Measurements from ENCODE around the gene SAXO1. TPM values are rescaled to one million over a fixed set of nuclear protein-coding genes. Genes with fewer than 3 reads are reported as not detected.

The SAXO1 gene
- total RNA-seq, 1 experiment from 2014 or later, result not detected

DNA sequence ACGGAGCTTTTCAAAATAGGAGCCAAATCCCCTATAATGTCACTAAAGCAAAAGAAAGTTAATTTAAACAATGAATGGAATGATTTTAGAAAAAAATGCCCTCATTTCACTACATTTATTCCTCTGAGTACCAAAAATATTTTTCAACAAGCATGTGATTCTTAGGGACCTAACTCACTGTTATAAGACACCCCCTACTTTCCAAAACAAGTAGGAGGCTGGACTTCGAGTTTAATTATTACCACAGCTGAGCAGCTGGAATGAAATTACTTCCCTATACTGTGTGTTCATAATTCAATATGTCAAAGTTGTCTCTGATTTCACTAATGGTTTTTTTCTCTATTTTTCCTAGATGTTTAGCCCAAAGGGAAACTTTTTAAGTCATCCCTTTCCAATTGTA lies 61.6 kb downstream of the SAXO1 start:
- TF ChIP-seq, protein P1, sequence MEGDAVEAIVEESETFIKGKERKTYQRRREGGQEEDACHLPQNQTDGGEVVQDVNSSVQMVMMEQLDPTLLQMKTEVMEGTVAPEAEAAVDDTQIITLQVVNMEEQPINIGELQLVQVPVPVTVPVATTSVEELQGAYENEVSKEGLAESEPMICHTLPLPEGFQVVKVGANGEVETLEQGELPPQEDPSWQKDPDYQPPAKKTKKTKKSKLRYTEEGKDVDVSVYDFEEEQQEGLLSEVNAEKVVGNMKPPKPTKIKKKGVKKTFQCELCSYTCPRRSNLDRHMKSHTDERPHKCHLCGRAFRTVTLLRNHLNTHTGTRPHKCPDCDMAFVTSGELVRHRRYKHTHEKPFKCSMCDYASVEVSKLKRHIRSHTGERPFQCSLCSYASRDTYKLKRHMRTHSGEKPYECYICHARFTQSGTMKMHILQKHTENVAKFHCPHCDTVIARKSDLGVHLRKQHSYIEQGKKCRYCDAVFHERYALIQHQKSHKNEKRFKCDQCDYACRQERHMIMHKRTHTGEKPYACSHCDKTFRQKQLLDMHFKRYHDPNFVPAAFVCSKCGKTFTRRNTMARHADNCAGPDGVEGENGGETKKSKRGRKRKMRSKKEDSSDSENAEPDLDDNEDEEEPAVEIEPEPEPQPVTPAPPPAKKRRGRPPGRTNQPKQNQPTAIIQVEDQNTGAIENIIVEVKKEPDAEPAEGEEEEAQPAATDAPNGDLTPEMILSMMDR (IDR thresholded peaks at IDR 0.05; ENCODE audit: unreplicated experiment), result no peak
- Mint-ChIP-seq H3K36me3 (ENCODE audit: insufficient read depth, unreplicated experiment) (no peaks in the 10 kb centered on the region), H3K4me3 (ENCODE audit: unreplicated experiment) (no peak overlapping the region), H3K27me3 (ENCODE audit: insufficient read depth, unreplicated experiment) (peaks cover 28% of the 10 kb centered on the region), H3K27ac (ENCODE audit: low read depth, unreplicated experiment) (no peak overlapping the region), H3K4me1 (ENCODE audit: insufficient read depth, unreplicated experiment) (no peaks in the 10 kb centered on the region), H3K9me3 (ENCODE audit: unreplicated experiment) (peaks cover 7% of the 10 kb centered on the region)
- ChIA-PET POLR2A (no interaction called here), CTCF (interaction anchor here (0.6 kb wide), 1 partner anchor 577 kb away, joined by 3 read pairs; no protein-coding TSS in a partner anchor)
- DNase-seq (ENCODE audit: unreplicated experiment), result no peak
- no TSS peak for BruUV-seq (replicated peaks)
- intact Hi-C loops (cut with micrococcal nuclease), result no loop called here

DNA sequence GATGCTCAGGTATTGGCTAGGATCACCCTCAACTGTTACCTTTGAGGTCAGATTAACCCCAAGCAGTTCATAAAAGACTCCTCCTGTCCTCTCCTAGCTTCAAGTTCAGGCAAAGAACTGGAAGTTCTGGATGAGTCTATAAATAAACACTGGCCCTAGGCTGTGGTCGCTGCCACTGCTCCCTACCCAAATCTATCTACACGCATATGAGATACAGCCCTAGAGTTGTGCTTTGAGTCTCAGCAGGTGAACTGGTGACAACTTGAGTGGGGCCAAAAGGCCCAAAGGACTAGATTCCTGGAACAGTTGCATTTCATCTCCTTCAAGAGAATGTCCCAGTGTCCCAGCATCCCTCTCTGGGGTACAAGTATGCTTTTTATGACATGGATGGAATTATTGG lies 62.6 kb downstream of the SAXO1 start:
- Mint-ChIP-seq H3K27ac (ENCODE audit: low read depth, unreplicated experiment) (no peak overlapping the region), H3K36me3 (ENCODE audit: insufficient read depth, unreplicated experiment) (no peaks in the 10 kb centered on the region), H3K4me3 (ENCODE audit: unreplicated experiment) (no peak overlapping the region), H3K4me1 (ENCODE audit: insufficient read depth, unreplicated experiment) (no peaks in the 10 kb centered on the region), H3K27me3 (ENCODE audit: insufficient read depth, unreplicated experiment) (peaks cover 28% of the 10 kb centered on the region), H3K9me3 (ENCODE audit: unreplicated experiment) (peaks cover 11% of the 10 kb centered on the region)
- TF ChIP-seq, protein P1 (IDR thresholded peaks at IDR 0.05; ENCODE audit: unreplicated experiment), result no peak
- no TSS peak for BruUV-seq (replicated peaks)
- intact Hi-C loops (cut with micrococcal nuclease), result no loop called here
- no peak for DNase-seq (ENCODE audit: unreplicated experiment)
- ChIA-PET CTCF (interaction anchor here (0.6 to 0.7 kb wide), 2 partner anchors 12 to 1160 kb away, joined by 3 read pairs; no protein-coding TSS in a partner anchor), POLR2A (no interaction called here)

DNA sequence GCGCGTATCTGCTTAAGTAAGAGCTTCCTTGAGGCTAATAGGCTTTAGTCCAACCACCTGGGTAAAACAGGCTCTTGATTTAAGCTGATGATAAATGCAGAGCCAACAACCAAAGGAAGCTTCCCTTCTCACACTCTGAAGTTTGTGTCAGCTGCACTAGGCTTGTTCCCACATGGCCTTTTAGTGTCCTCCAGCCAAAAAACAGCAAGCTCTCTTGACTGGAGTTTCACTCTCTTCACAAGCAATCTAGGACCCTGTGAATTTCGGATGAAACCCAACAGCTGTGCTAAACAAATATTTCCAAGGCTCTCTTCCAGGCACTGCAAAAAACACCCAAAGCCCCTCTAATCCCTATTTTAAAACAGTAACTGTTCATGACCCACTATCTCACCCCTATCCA lies 63.9 kb downstream of the SAXO1 start:
- Mint-ChIP-seq H3K4me3 (ENCODE audit: unreplicated experiment) (no peak overlapping the region), H3K27ac (ENCODE audit: low read depth, unreplicated experiment) (no peak overlapping the region), H3K4me1 (ENCODE audit: insufficient read depth, unreplicated experiment) (no peaks in the 10 kb centered on the region), H3K9me3 (ENCODE audit: unreplicated experiment) (peaks cover 22% of the 10 kb centered on the region), H3K36me3 (ENCODE audit: insufficient read depth, unreplicated experiment) (no peaks in the 10 kb centered on the region), H3K27me3 (ENCODE audit: insufficient read depth, unreplicated experiment) (peaks cover 20% of the 10 kb centered on the region)
- TF ChIP-seq, protein P1 (IDR thresholded peaks at IDR 0.05; ENCODE audit: unreplicated experiment), result no peak
- CTCF ChIA-PET, result interaction anchor here (0.7 to 0.8 kb wide), 2 partner anchors 9 to 60 kb away, joined by 3 to 4 read pairs; no protein-coding TSS in a partner anchor
- POLR2A ChIA-PET, result no interaction called here
- no TSS peak for BruUV-seq (replicated peaks)
- no peak for DNase-seq (ENCODE audit: unreplicated experiment)
- intact Hi-C loops (cut with micrococcal nuclease), result no loop called here

DNA sequence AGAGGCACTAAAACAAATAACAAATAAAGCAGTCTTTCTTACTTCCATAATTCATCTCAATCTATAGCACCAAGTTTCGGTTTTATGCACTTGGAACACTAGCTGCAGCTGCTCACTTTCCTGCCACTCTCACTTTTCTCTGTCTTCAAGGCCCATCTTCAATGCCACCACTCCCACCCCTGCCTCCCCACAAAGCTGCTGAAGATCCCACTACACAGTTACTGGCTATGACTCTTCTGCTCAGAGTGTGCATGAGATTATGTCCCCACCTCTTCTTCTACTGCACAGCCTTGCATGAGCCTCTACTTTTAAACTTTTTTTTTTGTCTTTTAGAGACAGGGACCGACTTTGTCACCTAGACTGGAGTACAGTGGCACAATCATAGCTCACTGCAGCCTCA lies 77.4 kb downstream of the SAXO1 start:
- no peak overlapping the region for H3K4me3 Mint-ChIP-seq (ENCODE audit: unreplicated experiment)
- ChIA-PET POLR2A (interaction anchor here (0.6 kb wide), 1 partner anchor 361 kb away, joined by 3 read pairs; no protein-coding TSS in a partner anchor), CTCF (no interaction called here)
- H3K9me3 Mint-ChIP-seq (ENCODE audit: unreplicated experiment), result no peaks in the 10 kb centered on the region
- TF ChIP-seq, protein P1 (IDR thresholded peaks at IDR 0.05; ENCODE audit: unreplicated experiment), result no peak
- no peak for DNase-seq (ENCODE audit: unreplicated experiment)
- H3K4me1 Mint-ChIP-seq (ENCODE audit: insufficient read depth, unreplicated experiment), result no peaks in the 10 kb centered on the region
- H3K27ac Mint-ChIP-seq (ENCODE audit: low read depth, unreplicated experiment), result no peak overlapping the region
- intact Hi-C loops (cut with micrococcal nuclease), result no loop called here
- H3K27me3 Mint-ChIP-seq (ENCODE audit: insufficient read depth, unreplicated experiment), result peaks cover 45% of the 10 kb centered on the region
- BruUV-seq (replicated peaks), result no TSS peak
- H3K36me3 Mint-ChIP-seq (ENCODE audit: insufficient read depth, unreplicated experiment), result no peaks in the 10 kb centered on the region

Data from MCF 10A (cell line).